Esophagus (tissue), 2 donors: Measurements from ENCODE around the gene KRT7. TPM values are rescaled to one million over a fixed set of nuclear protein-coding genes. Genes with fewer than 3 reads are reported as not detected.

ENCODE experiments used
- H3K27ac ChIP-seq, 2 donors: one replicate each; pipeline ENCODE4 v1.5.1; 2013; ENCODE audit warnings: low read depth in 2 of 2, mild to moderate bottlenecking in 2 of 2, inconsistent platforms in 1 of 2, low read length in 1 of 2, moderate library complexity in 1 of 2
- H3K27me3 ChIP-seq, 2 donors: one replicate each; pipeline ENCODE4 v1.6.1; 2013; ENCODE audit warnings: low read length in 2 of 2, control low read depth in 1 of 2, mild to moderate bottlenecking in 1 of 2; ENCODE audit not compliant: insufficient read depth in 2 of 2, control insufficient read depth in 1 of 2
- H3K36me3 ChIP-seq, 2 donors: one replicate each; pipeline ENCODE4 v1.6.1; 2013; ENCODE audit warnings: low read length in 1 of 2; ENCODE audit not compliant: control insufficient read depth in 2 of 2, insufficient read depth in 2 of 2
- H3K4me1 ChIP-seq, 2 donors: one replicate each; pipeline ENCODE4 v1.6.1; 2013; ENCODE audit warnings: low read length in 1 of 2; ENCODE audit not compliant: control insufficient read depth in 2 of 2, insufficient read depth in 2 of 2
- H3K4me3 ChIP-seq, 2 donors: one replicate each; pipeline ENCODE4 v1.5.1; 2013; ENCODE audit warnings: low read length in 2 of 2, mild to moderate bottlenecking in 2 of 2, low read depth in 1 of 2, moderate library complexity in 1 of 2
- H3K9me3 ChIP-seq, 2 donors: one replicate each; pipeline ENCODE4 v1.6.1; 2013; ENCODE audit warnings: mild to moderate bottlenecking in 2 of 2, low read depth in 1 of 2, low read length in 1 of 2, moderate library complexity in 1 of 2; ENCODE audit not compliant: control insufficient read depth in 2 of 2, insufficient read depth in 1 of 2
- WGBS, 2 donors: extraction: QIAGEN DNeasy Blood & Tissue Kit; methylation state at CpG; one replicate each; pipeline ENCODE4 v1.1.7; 2013; 5-methylcytosine and 5-hydroxymethylcytosine counted together
- polyA plus RNA-seq, 2 donors: library from polyadenylated mRNA; stranded (reverse); fragments of 200-250 nt; gene quantifications; one replicate each; pipeline ENCODE4 v1.2.3, GENCODE V29; 2013
- donor health status: healthy with polysubstance abuse.
- donor health status: Bipolar disorder and iron deficiency.

The KRT7 gene
- polyA plus RNA-seq, 2 donors = 153 to 213 TPM

DNA sequence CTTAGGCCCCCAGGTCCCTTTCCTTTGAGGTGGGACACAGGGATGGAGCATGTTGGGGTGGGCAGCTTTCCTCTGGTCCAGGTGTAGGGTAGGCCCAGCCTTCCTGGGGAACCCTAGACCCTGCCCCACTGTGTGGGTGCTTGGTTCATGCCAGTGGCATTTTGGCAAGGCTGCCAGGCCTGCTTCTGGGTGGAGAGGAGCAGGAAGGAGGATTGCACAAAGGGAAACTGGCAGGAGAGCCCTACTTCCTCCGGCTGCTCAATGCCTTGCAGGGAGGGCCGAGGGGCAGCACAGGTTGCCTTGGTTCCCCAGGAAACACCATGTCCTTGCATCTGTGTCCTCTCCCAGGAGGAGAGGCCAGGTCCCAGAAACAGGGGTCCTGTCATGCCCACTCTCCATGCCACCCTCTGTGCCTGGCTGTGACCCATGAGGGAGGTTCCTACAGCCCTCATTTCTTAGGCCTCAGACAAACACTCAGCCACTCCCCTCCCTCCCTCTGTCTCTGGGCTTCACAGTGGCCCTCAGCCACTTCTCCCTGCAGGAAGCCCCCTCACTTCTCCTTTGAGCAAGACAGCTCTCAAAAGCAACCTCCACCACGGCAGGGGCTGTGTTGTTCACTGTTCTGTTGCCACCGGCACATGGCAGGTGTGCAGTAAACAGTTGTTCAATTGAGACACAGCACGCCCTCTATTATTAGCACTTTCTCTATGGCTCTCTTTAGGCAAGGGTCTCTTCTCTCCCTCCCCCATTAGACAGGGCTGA is 34.4 kb upstream of the KRT7 start:
- peak overlapping the region in 1 of 2 donors; percentile 71 for H3K27ac ChIP-seq
- no peaks in the 10 kb centered on the region for H3K9me3 ChIP-seq

DNA sequence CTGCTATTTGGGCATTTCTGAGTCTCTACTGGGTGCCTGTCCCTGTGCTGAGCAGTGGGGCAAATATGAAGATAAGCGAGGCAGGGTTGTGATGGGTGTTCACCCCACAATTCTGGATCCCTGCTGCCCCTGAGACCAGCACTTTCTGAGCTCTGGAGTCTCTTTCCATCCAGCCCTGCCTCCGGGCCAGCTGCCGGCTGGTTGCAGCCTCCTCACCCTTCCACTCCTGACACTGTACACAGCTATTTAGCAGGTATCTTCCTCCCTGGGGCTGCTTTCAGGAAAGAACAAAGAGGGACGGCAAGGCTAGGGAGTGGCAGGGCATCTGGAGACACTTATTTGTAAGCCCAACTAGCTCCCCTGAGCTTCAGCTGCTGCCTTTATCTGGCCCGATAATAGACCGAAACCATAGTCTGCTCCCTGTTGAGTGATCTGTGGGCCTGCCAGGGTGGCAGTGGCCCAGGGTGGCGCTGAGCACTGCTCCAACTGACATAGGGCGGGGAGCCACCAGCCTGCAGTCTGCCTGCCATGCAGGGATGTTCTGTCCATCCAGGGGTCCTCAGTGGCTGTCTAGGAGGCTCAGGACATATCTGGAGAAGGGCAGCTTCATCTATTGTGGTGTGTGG is 33.6 kb upstream of the KRT7 start:
- Histone ChIP-seq H3K4me3 (no peak overlapping the region), H3K4me1 (peaks cover 5 to 19% of the 10 kb centered on the region in 2 donors), H3K27me3 (no peaks in the 10 kb centered on the region), H3K27ac (peak overlapping the region in 1 of 2 donors; percentile 71), H3K36me3 (no peaks in the 10 kb centered on the region), H3K9me3 (no peaks in the 10 kb centered on the region)
- 85 to 86% methylated on average over 8 of the region's 8 CpGs for WGBS, 2 donors

More for the DNA sequence above, 34.4 kb upstream of the KRT7 start:
- 66% methylated on average over 5 of the region's 5 CpGs for WGBS, 2 donors
- H3K4me1 ChIP-seq = peaks cover 3 to 24% of the 10 kb centered on the region in 2 donors
- no peaks in the 10 kb centered on the region for H3K36me3 ChIP-seq
- no peak overlapping the region for H3K4me3 ChIP-seq
- no peaks in the 10 kb centered on the region for H3K27me3 ChIP-seq

GRCh38 chr12:52200086-52200780 is 32.8 kb upstream of the KRT7 start:
- Histone ChIP-seq H3K36me3 (no peaks in the 10 kb centered on the region), H3K4me1 (peaks cover 5 to 17% of the 10 kb centered on the region in 2 donors), H3K27ac (no peak overlapping the region), H3K27me3 (no peaks in the 10 kb centered on the region), H3K9me3 (no peaks in the 10 kb centered on the region), H3K4me3 (no peak overlapping the region)
- WGBS, 2 donors = 95% methylated on average over 13 of the region's 13 CpGs

DNA sequence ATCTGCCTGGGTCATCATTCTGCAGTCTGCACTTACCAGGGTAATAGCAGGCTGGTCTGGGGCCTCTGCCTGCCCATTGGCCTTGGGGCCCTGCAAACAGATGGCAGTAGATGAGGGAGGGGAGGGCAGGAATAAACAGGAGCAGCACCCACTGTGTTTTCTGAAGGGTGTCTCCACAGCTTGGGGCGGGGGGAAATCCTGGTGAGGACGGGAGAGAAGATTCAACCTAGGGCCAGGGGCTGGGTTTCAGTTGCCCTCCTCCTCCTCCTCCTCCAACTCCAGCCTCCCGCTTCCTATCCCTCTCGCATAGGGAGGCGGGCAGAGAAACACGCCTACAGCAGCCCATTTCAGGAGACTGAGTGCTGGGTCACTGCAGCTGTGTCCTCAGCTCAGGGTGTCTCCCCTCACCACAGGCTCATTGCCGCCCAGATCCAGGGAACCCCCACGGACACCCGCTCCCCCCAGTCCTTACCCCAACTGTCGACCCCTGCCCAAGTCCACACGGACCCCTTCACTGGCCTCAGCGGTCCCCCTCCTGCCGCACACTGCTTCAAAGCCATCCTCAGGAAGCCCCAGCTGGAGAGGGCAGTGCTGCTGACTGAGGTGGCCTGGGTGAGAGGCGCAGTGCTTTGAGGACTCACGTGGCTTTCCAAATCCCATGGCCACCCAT is 32.1 kb upstream of the KRT7 start:
- Histone ChIP-seq H3K36me3 (no peaks in the 10 kb centered on the region), H3K9me3 (no peaks in the 10 kb centered on the region), H3K27ac (no peak overlapping the region), H3K4me1 (peaks cover 5 to 17% of the 10 kb centered on the region in 2 donors), H3K27me3 (no peaks in the 10 kb centered on the region), H3K4me3 (no peak overlapping the region)
- WGBS, 2 donors = 79 to 89% methylated on average over 13 to 15 of the region's 15 CpGs

GRCh38 chr12:52201451-52201839 is 31.6 kb upstream of the KRT7 start:
- WGBS, 2 donors = 53 to 56% methylated on average over 3 of the region's 3 CpGs

DNA sequence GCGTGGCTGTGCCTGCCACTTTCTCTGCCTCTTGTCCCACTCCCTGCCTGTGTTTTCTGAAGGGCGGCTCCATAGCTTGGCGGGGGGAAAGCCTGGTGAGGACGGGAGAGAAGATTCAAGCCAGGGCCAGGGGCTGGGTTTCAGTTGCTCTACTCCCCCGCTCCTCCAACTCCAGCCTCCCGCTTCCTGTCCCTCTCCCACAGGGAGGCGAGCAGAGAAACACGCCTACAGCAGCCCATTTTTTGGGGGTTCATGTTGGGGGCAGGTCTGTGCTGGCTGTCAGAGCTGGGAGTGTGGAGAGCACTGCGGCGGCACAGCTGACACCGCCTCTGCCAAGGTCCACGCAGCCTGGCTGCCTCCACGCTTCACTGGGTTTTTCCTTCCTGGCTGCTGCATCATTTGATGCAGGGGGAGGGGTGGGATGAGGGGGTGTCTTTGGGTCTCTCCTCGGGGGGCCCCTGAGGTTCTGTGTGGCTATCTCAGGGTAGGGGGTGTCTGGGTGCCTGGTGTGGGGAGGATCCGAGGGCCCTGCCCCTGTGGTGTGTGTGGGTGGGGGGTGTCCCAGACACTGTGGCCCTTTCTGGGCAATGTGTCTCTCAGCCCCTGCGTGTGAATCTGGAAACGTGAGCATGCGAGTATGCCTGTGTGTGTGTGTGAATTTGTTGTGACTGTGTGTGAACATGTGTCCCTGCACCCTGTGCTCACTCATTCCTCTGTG is 30.5 kb upstream of the KRT7 start:
- H3K27me3 ChIP-seq = no peaks in the 10 kb centered on the region
- no peaks in the 10 kb centered on the region for H3K9me3 ChIP-seq
- H3K27ac ChIP-seq = peak overlapping the region in 1 of 2 donors; percentile 38
- H3K4me3 ChIP-seq = no peak overlapping the region
- 38 to 40% methylated on average over 18 of the region's 18 CpGs for WGBS, 2 donors
- no peaks in the 10 kb centered on the region for H3K36me3 ChIP-seq
- H3K4me1 ChIP-seq = peaks cover 5 to 17% of the 10 kb centered on the region in 2 donors

More at GRCh38 chr12:52201451-52201839, 31.6 kb upstream of the KRT7 start:
- H3K27me3 ChIP-seq = no peaks in the 10 kb centered on the region
- no peaks in the 10 kb centered on the region for H3K9me3 ChIP-seq
- no peaks in the 10 kb centered on the region for H3K36me3 ChIP-seq
- no peak overlapping the region for H3K4me3 ChIP-seq
- no peak overlapping the region for H3K27ac ChIP-seq
- peaks cover 5 to 17% of the 10 kb centered on the region in 2 donors for H3K4me1 ChIP-seq

DNA sequence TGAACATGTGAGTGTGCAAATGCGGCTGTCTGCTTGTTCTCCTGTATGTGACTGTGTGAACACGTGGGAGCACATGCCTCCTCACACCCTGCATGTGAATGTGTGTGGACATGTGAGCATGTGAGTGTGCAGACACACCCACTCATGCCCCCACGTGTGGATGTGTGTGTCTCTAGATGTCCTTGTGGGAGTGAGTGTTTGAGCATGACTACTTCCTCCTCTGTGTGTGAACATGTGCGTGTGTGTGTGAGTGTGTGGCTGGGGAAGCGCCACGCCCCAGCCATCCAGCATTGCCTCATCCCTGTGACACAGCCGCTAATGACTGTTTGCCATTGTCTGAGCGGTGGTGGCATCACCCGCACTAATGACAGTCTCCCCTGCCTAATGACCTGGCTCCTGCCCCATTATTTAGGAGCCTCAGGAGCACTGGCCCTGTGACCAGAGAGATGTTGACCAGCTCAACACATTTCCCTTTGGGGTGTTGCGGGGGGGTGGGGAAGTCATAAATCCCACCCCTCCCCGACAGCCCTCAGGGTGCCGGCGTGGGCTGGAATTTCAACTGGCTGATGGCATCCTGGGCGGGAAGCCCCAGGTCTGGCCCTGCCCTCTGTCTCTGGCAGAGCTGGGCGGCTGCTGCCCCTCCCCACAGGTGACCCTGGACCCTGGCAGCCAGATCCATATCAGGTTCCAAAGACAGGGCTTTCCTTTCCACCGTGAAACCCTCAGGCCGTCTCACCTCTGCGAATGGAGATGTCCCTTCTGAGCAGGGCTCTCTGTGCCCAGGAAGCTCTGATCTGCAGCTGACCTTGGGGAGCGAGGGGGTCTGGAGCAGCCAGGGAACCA is 29.7 kb upstream of the KRT7 start:
- Histone ChIP-seq H3K27ac (peak overlapping the region in 1 of 2 donors; percentile 66), H3K4me1 (peaks cover 10 to 18% of the 10 kb centered on the region in 2 donors)
- 34 to 39% methylated on average over 19 of the region's 19 CpGs for WGBS, 2 donors

DNA sequence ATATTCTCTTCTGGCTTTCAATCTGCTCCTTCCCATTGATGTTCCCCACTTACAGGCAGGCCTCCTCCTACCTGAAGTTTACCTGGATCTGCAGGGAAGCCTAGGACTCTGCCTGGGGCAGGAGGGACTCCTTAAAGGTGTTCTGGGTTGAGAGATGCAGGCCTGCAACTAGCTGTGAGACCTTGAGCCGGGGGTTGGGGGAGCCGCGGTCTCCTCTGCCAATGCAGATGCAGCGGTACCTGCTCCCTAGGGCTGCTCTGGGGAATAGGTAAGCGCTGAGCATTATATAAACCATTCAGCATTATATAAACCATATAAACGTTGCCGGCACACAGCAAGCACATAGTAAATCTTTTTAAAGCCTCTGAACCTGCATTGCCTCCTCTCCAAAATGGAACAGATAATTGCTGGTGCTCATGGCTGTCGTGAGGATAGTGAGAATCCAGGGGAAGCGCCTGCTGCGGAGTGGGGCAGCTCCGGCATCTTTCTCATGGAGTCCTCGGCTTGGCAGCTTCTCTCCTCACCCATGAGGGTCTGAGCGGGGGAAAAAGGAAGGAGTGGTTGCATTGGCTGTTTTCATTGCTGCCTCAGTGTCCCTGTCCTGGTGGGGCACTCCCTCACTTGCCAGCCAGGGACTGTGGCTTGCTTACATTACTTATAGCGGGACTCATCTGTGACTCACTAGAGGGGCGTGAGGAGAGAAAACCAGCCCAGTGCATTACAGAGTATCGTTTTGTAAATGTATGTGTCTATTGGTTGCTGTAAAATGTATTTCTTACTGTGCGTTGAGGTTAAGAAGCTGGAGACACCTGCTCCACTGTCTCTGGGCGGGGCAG is 28.7 kb upstream of the KRT7 start:
- no peaks in the 10 kb centered on the region for H3K36me3 ChIP-seq
- peaks cover 10 to 17% of the 10 kb centered on the region in 2 donors for H3K4me1 ChIP-seq
- H3K27ac ChIP-seq = no peak overlapping the region
- no peaks in the 10 kb centered on the region for H3K27me3 ChIP-seq
- H3K4me3 ChIP-seq = no peak overlapping the region
- no peaks in the 10 kb centered on the region for H3K9me3 ChIP-seq
- 80 to 86% methylated on average over 18 of the region's 18 CpGs for WGBS, 2 donors

More for the DNA sequence above, 29.7 kb upstream of the KRT7 start:
- H3K27me3 ChIP-seq = no peaks in the 10 kb centered on the region
- H3K4me3 ChIP-seq = no peak overlapping the region
- H3K9me3 ChIP-seq = no peaks in the 10 kb centered on the region
- no peaks in the 10 kb centered on the region for H3K36me3 ChIP-seq
